Neural crest cell (in vitro differentiated cells): ENCODE results near the gene SPINK14. TPM values are rescaled to one million over a fixed set of nuclear protein-coding genes. Genes with fewer than 3 reads are reported as not detected.

Experiments
- DNase-seq: peaks from one replicate; pipeline ENCODE4 v3.0.0; 2021; ENCODE audit warnings: low read depth, mixed read lengths, low spot score
- H3K27ac Mint-ChIP-seq: one replicate; pipeline ENCODE4 v1.8.0; 2021; ENCODE audit warnings: mild to moderate bottlenecking, mixed read lengths; ENCODE audit not compliant: unreplicated experiment
- H3K27me3 Mint-ChIP-seq: 2 replicates; pipeline ENCODE4 v1.8.0; 2021; ENCODE audit warnings: low read depth, mild to moderate bottlenecking, mixed read lengths
- H3K36me3 Mint-ChIP-seq: 2 replicates; pipeline ENCODE4 v1.8.0; 2021; ENCODE audit warnings: low read depth, mild to moderate bottlenecking, mixed read lengths
- H3K4me1 Mint-ChIP-seq: 2 replicates; pipeline ENCODE4 v1.8.0; 2021; ENCODE audit warnings: mixed read lengths
- H3K4me3 Mint-ChIP-seq: one replicate; pipeline ENCODE4 v1.8.0; 2021; ENCODE audit warnings: mild to moderate bottlenecking, mixed read lengths
- H3K9me3 Mint-ChIP-seq: 2 replicates; pipeline ENCODE4 v1.8.0; 2021; ENCODE audit warnings: mixed read lengths
- total RNA-seq: library from RNA; stranded (reverse); gene quantifications from 2 replicates; pipeline ENCODE4 v1.2.1, GENCODE V29; 2021
- TF ChIP-seq, protein P1 (sequence below): fragments of 200-600 bp; sonication (generic); conservative IDR thresholded peaks from 2 replicates; pipeline ENCODE4 v1.5.0; 2021; ENCODE audit warnings: antibody characterized with exemption, mild to moderate bottlenecking

Gene SPINK14
- total RNA-seq, 1 donor from 2014 or later: not detected

DNA sequence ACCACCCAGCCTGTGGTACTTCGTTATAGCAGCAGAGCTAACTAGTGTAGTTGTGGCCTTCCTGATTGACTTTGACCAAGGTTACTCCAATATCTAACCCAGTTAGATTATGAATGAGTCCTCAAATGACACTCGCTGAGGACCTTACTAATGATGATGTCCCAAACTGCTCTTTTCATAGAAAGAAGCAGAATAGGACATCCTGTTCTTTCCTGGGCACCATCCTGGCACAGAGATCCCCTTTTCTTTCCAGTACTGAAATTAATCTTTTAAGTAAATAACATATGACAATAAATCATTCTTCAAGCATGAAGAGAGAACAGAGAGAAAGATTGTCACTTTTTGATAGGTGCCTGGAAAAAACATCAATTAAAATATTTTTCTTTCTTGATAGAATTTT is 26.7 kb upstream of the SPINK14 start:
- Mint-ChIP-seq H3K4me1 (peaks cover 7% of the 10 kb centered on the region), H3K27me3 (no peaks in the 10 kb centered on the region), H3K4me3 (no peak overlapping the region), H3K9me3 (peaks cover 8% of the 10 kb centered on the region), H3K36me3 (peaks cover 7% of the 10 kb centered on the region), H3K27ac (no peak overlapping the region)
- TF ChIP-seq, protein P1, sequence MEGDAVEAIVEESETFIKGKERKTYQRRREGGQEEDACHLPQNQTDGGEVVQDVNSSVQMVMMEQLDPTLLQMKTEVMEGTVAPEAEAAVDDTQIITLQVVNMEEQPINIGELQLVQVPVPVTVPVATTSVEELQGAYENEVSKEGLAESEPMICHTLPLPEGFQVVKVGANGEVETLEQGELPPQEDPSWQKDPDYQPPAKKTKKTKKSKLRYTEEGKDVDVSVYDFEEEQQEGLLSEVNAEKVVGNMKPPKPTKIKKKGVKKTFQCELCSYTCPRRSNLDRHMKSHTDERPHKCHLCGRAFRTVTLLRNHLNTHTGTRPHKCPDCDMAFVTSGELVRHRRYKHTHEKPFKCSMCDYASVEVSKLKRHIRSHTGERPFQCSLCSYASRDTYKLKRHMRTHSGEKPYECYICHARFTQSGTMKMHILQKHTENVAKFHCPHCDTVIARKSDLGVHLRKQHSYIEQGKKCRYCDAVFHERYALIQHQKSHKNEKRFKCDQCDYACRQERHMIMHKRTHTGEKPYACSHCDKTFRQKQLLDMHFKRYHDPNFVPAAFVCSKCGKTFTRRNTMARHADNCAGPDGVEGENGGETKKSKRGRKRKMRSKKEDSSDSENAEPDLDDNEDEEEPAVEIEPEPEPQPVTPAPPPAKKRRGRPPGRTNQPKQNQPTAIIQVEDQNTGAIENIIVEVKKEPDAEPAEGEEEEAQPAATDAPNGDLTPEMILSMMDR: no peak
- DNase-seq: no peak

DNA sequence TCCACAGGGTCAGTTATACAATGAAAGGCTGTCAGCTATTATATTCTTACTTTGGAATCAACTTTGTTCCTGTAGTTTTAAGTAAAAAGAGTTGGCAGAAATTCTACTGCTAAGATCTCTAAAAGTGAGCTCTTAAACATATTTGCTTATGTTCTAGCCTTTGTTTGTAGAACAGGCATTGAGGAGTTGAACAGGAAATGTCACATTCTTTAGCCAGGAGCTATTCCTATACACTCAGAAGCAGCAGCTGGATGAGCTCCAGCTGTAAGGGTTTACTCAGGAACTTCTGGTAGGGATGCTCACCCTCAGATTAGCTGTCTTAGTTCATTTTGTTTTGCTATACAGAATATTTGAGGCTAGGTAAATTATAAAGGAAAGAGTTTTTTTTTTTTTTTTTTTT is 22.4 kb upstream of the SPINK14 start:
- Mint-ChIP-seq H3K4me1 (peaks cover 4% of the 10 kb centered on the region), H3K4me3 (no peak overlapping the region), H3K27ac (no peak overlapping the region), H3K9me3 (peaks cover 8% of the 10 kb centered on the region), H3K36me3 (no peaks in the 10 kb centered on the region), H3K27me3 (no peaks in the 10 kb centered on the region)
- DNase-seq: no peak
- TF ChIP-seq, protein P1: no peak

DNA sequence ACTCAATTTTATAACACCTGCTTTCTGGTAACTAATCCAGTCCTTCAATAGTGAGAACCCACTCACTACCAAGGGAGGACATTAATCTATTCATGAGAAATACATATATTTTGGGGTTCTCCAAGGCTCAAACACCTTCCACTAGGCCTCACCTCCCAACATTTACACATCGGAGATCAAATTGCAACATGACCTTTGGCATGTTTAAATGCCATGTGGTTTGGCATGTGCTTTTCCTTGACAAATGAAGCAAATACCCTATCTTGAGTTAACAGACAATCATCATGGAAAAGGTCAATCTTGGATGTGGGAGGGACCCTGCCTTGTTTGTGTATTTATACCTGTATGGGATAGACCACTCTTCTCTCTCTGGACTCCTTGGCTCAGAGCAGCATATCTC is 21.9 kb upstream of the SPINK14 start:
- Mint-ChIP-seq H3K27me3 (no peaks in the 10 kb centered on the region), H3K4me1 (peaks cover 4% of the 10 kb centered on the region), H3K9me3 (peaks cover 8% of the 10 kb centered on the region), H3K4me3 (no peak overlapping the region), H3K36me3 (no peaks in the 10 kb centered on the region), H3K27ac (no peak overlapping the region)
- DNase-seq: no peak
- TF ChIP-seq, protein P1: no peak

DNA sequence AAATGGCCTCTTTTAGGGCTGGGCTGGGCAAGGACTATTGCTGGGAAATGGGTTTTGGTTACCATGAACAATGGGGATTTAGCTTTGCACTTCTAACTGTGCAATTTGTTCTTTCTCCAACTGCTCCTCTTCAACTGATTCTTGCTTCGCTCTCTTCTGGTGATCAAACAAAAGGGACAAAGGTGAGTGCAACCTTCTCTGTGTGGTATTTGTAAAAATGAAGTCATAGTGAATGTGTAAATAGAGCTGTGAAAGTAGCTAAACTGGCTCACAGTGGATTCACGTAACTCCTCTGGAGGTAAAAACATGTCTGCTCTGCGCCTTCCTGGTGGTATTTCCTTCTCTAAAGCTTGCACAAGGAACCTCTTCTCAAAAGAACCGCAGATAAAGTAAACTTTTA is 20.9 kb upstream of the SPINK14 start:
- Mint-ChIP-seq H3K4me3 (no peak overlapping the region), H3K27ac (no peak overlapping the region), H3K9me3 (peaks cover 7% of the 10 kb centered on the region), H3K27me3 (no peaks in the 10 kb centered on the region), H3K4me1 (peaks cover 4% of the 10 kb centered on the region), H3K36me3 (no peaks in the 10 kb centered on the region)
- TF ChIP-seq, protein P1: no peak
- no peak for DNase-seq

DNA sequence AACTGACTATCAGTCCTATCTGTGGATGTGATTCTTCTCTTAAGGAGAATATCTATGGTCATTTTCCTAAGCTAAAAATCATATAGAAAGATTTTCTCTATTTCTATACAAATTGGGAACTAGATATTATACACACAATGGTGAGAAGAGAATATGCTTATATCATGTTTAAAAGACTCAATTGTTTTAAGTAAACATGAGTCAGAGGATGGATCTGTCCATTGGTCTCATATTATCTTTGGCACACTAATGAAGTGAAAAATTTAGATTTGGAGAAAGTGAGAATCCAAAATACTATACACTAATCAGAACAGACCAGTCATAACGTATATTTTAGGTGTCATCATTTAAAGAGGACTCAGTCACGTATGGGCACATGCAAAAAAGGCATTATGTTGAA is 16.5 kb upstream of the SPINK14 start:
- H3K4me3 Mint-ChIP-seq: no peak overlapping the region
- no peak for DNase-seq
- no peaks in the 10 kb centered on the region for H3K36me3 Mint-ChIP-seq
- no peaks in the 10 kb centered on the region for H3K27me3 Mint-ChIP-seq
- H3K9me3 Mint-ChIP-seq: peaks cover 5% of the 10 kb centered on the region
- TF ChIP-seq, protein P1: no peak
- H3K4me1 Mint-ChIP-seq: no peaks in the 10 kb centered on the region
- no peak overlapping the region for H3K27ac Mint-ChIP-seq

DNA sequence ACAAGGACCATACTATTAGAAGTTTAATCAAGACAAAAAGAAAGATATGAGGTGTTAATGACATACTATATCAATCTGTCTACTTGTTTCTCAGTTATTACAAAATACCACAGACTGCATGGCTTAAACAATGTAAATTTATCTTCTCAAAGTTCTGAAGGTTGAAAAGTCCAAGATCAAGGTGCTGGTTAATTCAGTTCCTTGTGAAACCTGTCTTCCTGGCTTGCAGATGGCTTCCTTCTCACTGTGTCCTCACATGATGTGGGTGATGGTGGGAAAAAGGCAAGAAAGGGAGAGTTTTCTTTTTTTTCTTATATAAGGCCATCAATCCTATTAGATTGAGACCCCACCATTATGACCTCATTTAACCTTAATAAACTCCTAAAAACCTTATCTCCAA is 15.6 kb upstream of the SPINK14 start:
- Mint-ChIP-seq H3K4me3 (no peak overlapping the region), H3K27me3 (no peaks in the 10 kb centered on the region), H3K9me3 (peaks cover 7% of the 10 kb centered on the region), H3K4me1 (no peaks in the 10 kb centered on the region), H3K27ac (no peak overlapping the region), H3K36me3 (no peaks in the 10 kb centered on the region)
- DNase-seq: no peak
- TF ChIP-seq, protein P1: no peak
